CD4-positive, alpha-beta T cell treated with Interleukin-17A for 1 hour (primary cell): ENCODE data around the gene ADAM30.

ENCODE experiments used
- DNase-seq: peaks from one replicate; pipeline ENCODE4 v3.0.0-alpha.2; 2020

The ADAM30 gene

GRCh38 chr1:119896303-119896702 lies at the start of gene ADAM30:
Gene ADAM30, minus strand, starts transcription at chr1:119896515. Its CDS starts 179 bp downstream, at chr1:119896336.
- DNase-seq = no peak

- DNase-seq = no peak
Measured at GRCh38 chr1:119943216-119943615, 46.9 kb upstream of the ADAM30 start.

DNA sequence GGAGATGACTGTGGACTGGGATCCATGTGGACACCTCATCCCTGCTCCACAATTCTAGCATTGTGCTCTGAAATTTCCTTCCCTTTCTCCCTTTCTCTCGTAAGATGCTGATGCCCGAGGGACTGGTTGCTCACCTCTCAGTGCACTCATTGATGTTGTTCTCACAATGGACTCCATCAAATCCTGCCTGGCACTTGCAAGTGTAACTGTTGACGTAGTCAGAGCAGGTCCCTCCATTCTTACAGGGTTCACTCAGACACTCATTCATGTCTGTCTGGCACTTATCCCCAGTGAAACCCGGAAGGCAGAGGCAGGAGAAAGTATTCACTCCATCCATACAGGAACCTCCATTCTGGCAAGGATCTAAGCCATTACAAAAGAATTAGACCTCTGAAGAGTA lies 45.1 kb upstream of the ADAM30 start:
- DNase-seq = no peak

DNA sequence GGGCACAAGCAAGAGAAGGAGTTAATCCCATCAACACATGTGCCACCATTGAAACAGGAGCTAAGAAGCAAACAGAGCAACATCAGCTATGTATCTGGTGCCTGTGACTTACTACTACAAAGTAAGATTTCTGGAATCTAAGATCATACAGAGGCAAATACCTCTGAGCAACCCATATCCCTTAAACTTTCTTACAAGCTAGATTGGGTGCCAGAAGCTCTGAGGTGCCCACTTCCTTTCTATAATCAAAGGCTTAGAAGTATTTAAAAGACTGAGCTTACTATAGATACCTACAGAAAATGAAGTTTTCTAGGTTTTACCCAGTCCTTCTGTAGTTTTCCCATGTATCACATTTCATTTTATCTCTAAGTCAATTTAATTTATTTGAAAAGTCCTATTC lies 44.4 kb upstream of the ADAM30 start:
- no peak for DNase-seq

GRCh38 chr1:119937198-119937597 lies 40.9 kb upstream of the ADAM30 start:
- DNase-seq = no peak

- DNase-seq = no peak
Measured at GRCh38 chr1:119935915-119936314, 39.6 kb upstream of the ADAM30 start.

- DNase-seq = no peak
Measured at GRCh38 chr1:119935373-119935772, 39.1 kb upstream of the ADAM30 start.

- DNase-seq = no peak
Measured at GRCh38 chr1:119933397-119933796, 37.1 kb upstream of the ADAM30 start.

- no peak for DNase-seq
Measured at GRCh38 chr1:119929643-119930315, 33.5 kb upstream of the ADAM30 start.

DNA sequence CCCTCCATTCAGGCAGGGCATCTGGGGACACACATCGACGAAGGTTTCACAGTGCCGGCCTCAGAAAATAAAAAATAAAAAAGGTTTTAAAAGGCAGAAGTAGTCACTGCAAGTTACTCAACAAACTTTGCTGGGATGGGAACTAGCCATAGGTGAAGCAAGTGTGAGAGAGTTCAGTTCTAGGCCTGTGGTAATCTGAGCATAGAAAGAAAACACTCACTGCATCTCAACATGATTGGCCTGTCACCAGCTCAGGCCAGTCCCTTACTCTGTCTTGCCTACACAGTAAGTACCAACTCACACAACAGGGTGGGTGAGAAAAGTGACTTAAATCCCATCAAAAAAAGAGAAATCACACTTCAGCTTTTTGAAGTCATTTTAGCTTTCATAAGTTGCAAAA lies 30.2 kb upstream of the ADAM30 start:
- DNase-seq = no peak

DNA sequence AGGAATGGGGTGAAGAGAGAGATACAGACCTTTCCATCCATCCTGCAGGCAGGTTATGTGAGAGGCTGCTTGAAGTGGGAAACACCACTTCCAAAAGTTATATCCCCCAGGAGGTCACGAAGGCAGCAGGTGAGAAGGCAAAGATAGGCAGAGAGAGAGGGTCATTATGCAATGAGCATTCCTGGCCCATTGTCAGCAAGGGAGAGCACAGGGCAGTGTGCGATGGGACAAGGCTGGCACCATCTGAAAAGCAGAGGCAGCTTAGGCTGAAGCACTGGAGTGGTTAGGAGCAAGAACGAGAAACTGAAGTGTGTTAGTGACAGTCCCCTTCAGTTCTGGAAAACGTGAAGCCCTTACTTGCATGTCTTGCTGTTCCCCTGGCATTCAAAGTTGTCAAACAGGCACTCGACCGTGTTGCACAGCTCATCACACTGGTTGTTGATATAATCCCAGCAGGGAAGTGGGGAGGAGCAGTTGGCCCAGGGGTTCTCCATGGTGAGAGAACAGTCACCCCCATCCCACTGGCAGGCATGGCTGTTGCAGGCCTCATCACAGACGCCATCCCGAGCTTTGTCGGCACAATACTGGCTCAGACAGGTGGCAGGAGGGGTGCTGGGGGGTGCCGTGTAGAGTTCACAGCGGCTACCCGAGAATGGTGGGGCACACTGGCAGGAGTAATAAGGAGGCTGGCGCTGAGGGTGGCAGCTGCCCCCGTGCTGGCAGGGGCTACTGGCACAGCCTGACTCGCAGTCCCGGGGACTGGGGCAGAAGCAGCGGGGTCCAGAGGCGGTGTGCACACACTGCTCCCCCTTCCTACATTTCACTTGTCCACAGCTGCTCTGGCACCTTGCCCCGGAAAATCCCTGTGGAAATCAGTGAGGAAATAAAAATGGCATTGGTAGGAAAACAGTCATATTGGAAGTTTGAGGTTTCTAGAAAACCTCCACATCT lies 28.9 kb upstream of the ADAM30 start:
- DNase-seq = no peak

DNA sequence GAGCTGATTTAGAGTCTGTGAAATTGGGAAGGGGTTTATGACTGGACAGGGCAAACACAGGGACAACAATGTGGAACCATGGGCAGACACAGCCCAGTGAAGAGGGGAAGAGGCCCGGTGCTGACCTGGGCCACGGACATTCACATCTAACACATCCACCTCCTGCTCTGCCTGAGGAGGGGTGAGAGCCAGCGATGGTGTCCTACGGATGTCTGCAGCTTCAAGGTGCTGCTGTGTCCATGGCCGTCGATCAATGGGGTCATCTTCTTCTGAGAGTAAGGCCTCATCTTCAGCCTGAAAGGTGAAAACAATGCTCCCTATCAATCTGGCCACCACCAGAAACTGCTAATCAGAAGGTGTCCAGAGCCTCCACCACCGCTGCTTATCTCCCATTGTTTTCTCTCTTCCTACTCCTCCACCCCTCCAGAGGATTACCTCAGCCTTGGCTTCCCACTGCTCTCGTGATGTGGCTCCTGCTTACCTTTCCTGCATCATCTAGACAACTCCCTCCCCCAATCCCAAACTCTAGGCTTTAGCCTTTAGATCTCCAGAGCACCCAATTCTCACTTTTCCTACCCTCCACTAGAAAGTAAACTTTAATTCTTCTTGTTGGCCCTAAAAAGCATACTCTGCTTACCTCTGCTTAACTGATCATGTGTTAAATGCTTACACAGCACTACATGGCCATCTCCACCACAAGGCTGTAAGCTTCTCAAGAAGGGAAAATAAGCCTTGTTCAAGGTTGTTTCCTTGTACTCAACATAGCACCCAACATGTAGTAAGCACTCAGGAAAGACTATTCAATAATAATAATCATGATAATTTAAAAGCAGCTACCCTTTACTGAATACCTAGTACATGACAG lies 24.0 kb upstream of the ADAM30 start:
- DNase-seq = no peak

- no peak for DNase-seq
Measured at GRCh38 chr1:119919241-119919640, 22.9 kb upstream of the ADAM30 start.

GRCh38 chr1:119918301-119918700 lies 22.0 kb upstream of the ADAM30 start:
- DNase-seq = no peak

GRCh38 chr1:119917304-119918055 lies 21.2 kb upstream of the ADAM30 start:
- no peak for DNase-seq

- no peak for DNase-seq
Measured at GRCh38 chr1:119915517-119915916, 19.2 kb upstream of the ADAM30 start.

- no peak for DNase-seq
Measured at GRCh38 chr1:119914071-119914470, 17.8 kb upstream of the ADAM30 start.

DNA sequence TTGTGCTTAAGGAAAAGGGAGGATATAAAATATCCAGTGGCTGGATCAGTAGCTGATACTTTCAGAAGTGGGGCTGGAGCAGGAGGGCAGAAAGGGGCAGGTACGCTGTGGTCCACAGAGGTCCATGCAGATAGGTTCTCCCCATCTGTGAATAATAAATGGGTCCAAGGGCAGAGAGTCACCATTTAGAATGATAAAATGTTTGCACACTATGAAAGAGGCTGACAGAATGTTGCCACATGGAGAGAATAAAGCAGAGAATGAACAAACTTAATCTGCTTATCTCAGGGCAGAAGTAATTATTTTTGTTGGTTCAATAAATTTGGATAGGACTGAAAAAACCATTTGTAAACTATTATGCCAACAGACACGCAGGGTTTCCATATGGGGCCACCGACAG lies 16.6 kb upstream of the ADAM30 start:
- no peak for DNase-seq

- no peak for DNase-seq
Measured at GRCh38 chr1:119911775-119912174, 15.5 kb upstream of the ADAM30 start.

- DNase-seq = no peak
Measured at GRCh38 chr1:119910618-119911017, 14.3 kb upstream of the ADAM30 start.

DNA sequence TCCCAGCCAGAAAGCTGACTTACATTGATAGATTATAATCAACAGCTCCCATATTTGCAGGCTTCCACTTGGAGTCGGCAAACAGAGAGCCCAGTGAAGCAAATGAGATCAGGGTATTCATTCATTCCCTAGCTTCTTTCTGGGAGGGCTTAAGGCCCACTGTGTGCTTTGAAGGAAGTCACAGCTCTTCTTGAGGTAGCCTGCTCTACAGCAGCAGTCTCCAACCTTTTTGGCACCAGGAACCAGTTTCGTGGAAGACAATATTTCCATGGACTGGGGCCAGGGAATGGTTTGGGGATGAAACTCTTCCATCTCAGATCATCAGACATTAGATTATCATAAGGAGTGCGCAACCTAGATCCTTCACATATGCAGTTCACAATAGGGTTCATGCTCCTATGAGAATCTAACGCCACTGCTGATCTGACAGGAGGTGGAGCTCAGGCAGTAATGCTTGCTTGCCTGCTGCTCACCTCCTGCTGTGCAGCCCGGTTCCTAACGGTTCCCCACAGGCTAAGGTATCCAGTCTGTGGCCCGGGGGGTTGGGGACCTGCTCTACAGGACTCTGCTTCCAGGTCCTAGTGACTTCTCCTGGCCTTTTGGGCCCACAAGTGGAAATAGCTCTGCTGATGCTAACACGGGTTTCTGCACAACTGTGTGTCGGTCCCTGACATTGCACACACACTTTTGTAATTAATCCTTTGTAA lies 13.7 kb upstream of the ADAM30 start:
- DNase-seq = no peak

- DNase-seq = no peak
Measured at GRCh38 chr1:119908661-119909060, 12.3 kb upstream of the ADAM30 start.
